K562 (cell line): ENCODE data around the gene OCA2. TPM values are rescaled to one million over a fixed set of nuclear protein-coding genes. Genes with fewer than 3 reads are reported as not detected.

Experiments used
- ATAC-seq: fragments of 200-7000 bp; cut with Tn5 transposase; 3 replicates; pipeline ENCODE4 v1.9.1; 2020; ENCODE audit warnings: moderate library complexity
- BruUV-seq: library from RNA; stranded (reverse); fragments of 400-500 nt; replicated peaks from 2 replicates; lab custom pipeline; 2021; lab: Mats Ljungman, UMichigan
- CTCF ChIA-PET: fragments of 300-600 bp; formaldehyde crosslinking; extraction: SDS; loops from one replicate; lab custom pipeline; 2021; ENCODE audit warnings: low intra/inter-chr PET ratio; lab: Yijun Ruan, JAX
- POLR2A ChIA-PET: fragments of 300-600, 350-650 bp; sonication (Branson Sonifier 250); formaldehyde crosslinking; extraction: SDS; loops from one replicate; lab custom pipeline; 2021; ENCODE audit warnings: antibody characterized with exemption, inconsistent platforms; lab: Yijun Ruan, JAX
- DNase-seq, 4 experiments: peaks; one replicate each; pipeline versions ENCODE4 v3.0.0 to v3.0.0-alpha.2; 2011 to 2018; ENCODE audit warnings: low spot score in 3 of 4, mixed read lengths in 3 of 4; ENCODE audit errors: extremely low read depth in 1 of 4
- FAIRE-seq: peaks from 2 replicates; lab custom pipeline; 2011; peaks lifted over from hg19 to GRCh38; lab: Jason Lieb, UNC
- H2AFZ ChIP-seq: 2 replicates; pipeline ENCODE4 v1.6.0; 2011; ENCODE audit warnings: low read depth, low read length, control low read depth, inconsistent platforms
- H3K27ac ChIP-seq: fragments of 200-600 bp; 3 replicates; pipeline ENCODE4 v1.8.0; 2011; ENCODE audit warnings: low read depth, mild to moderate bottlenecking, control low read depth, inconsistent platforms, low read length, moderate library complexity, mixed read lengths; ENCODE audit errors: extremely low read depth
- H3K27me3 ChIP-seq, 2 experiments: fragments of 300-600 bp in 1 of 2; 2 replicates in 1 of 2; 3 replicates in 1 of 2; pipeline versions ENCODE4 v1.6.0 to v1.8.0; 2011; ENCODE audit warnings: inconsistent platforms in 2 of 2, low read length in 2 of 2, mild to moderate bottlenecking in 1 of 2, mixed read lengths in 1 of 2, moderate library complexity in 1 of 2; ENCODE audit not compliant: control insufficient read depth in 2 of 2, insufficient read depth in 2 of 2
- H3K36me3 ChIP-seq: fragments of 300-600 bp; 3 replicates; pipeline ENCODE4 v1.8.0; 2011; ENCODE audit warnings: mild to moderate bottlenecking, low read length, inconsistent platforms; ENCODE audit not compliant: control insufficient read depth, insufficient read depth
- H3K4me1 ChIP-seq, 2 experiments: fragments of 200-600 bp in 1 of 2; replicated peaks in 1 of 2; 2 replicates in 1 of 2; 3 replicates in 1 of 2; pipeline versions ENCODE4 v1.5.1 to v1.8.0; 2011; ENCODE audit warnings: inconsistent platforms in 2 of 2, low read length in 2 of 2, mild to moderate bottlenecking in 1 of 2, mixed read lengths in 1 of 2, moderate library complexity in 1 of 2; ENCODE audit not compliant: control insufficient read depth in 2 of 2, insufficient read depth in 2 of 2
- H3K4me2 ChIP-seq: 2 replicates; pipeline ENCODE4 v1.6.1; 2011; ENCODE audit warnings: low read length, control low read depth, inconsistent platforms, mixed read lengths; ENCODE audit not compliant: insufficient read depth
- H3K4me3 ChIP-seq: fragments of 200-600 bp; sonication (generic), shearing (Covaris generic); 2 replicates; pipeline ENCODE4 v1.5.1; 2016; ENCODE audit warnings: control low read depth, inconsistent platforms
- H3K79me2 ChIP-seq: fragments of 200-600 bp; 3 replicates; pipeline ENCODE4 v1.8.0; 2011; ENCODE audit warnings: low read length, inconsistent platforms; ENCODE audit not compliant: control insufficient read depth, insufficient read depth
- H3K9ac ChIP-seq, 2 experiments: 2 replicates each; pipeline versions ENCODE4 v1.6.0 to v1.6.1; 2011; ENCODE audit warnings: low read depth in 2 of 2, low read length in 2 of 2, control low read depth in 1 of 2, inconsistent platforms in 1 of 2, mild to moderate bottlenecking in 1 of 2, mixed read lengths in 1 of 2; ENCODE audit not compliant: insufficient read depth in 1 of 2
- H3K9me1 ChIP-seq: one replicate; pipeline ENCODE4 v1.6.0; 2011; ENCODE audit warnings: inconsistent platforms, mild to moderate bottlenecking, low read length, moderate library complexity; ENCODE audit not compliant: control insufficient read depth, insufficient read depth
- H3K9me3 ChIP-seq: replicated peaks from 2 replicates; pipeline ENCODE4 v1.5.1; 2011; ENCODE audit warnings: low read depth, low read length, inconsistent platforms; ENCODE audit not compliant: control insufficient read depth, insufficient read depth
- H4K20me1 ChIP-seq: replicated peaks from 2 replicates; pipeline ENCODE4 v1.6.1; 2011; ENCODE audit warnings: low read length, inconsistent platforms, mixed read lengths; ENCODE audit not compliant: control insufficient read depth, insufficient read depth
- ATF7 ChIP-seq: fragments of 450-650 bp; IDR thresholded peaks from 2 replicates; pipeline ENCODE4 v1.7.1; 2014; ENCODE audit warnings: mild to moderate bottlenecking, moderate library complexity
- PRMT5 ChIP-seq: sonication (generic); formaldehyde crosslinking; IDR thresholded peaks from 2 replicates; pipeline ENCODE4 v1.5.0; 2020; ENCODE audit warnings: missing genetic modification reagents
- RB1 ChIP-seq: fragments of 450-650 bp; IDR thresholded peaks from 2 replicates; pipeline ENCODE4 v1.6.1; 2017; ENCODE audit warnings: low read depth, mild to moderate bottlenecking
- ZBTB40 ChIP-seq, 2 experiments: fragments of 450-650 bp in 1 of 2; sonication (generic) in 1 of 2; formaldehyde crosslinking in 1 of 2; IDR thresholded peaks; 2 replicates each; pipeline versions ENCODE4 v1.7.1 to v1.9.0; 2016 to 2022; ENCODE audit warnings: inconsistent platforms in 1 of 2, mild to moderate bottlenecking in 1 of 2, missing genetic modification reagents in 1 of 2
- ZNF274 ChIP-seq: IDR thresholded peaks from 2 replicates; pipeline ENCODE4 v1.6.1; 2011; ENCODE audit warnings: low read depth, mild to moderate bottlenecking, low read length, moderate library complexity, borderline replicate concordance
- WGBS: fragments of 100-300 bp; shearing (Covaris generic); methylation state at CpG from one replicate; pipeline ENCODE4 v1.1.6; 2016; ENCODE audit warnings: low coverage, mixed read lengths; ENCODE audit not compliant: insufficient coverage; ENCODE audit errors: missing lambda C conversion rate; 5-methylcytosine and 5-hydroxymethylcytosine counted together
- in situ Hi-C: fragments of 300-500 bp; cut with MboI; formaldehyde crosslinking; loops from 4 replicates; pipeline ENCODE4 v1.15.0; 2018; ENCODE audit warnings: inconsistent platforms, mixed read lengths
- intact Hi-C: fragments of 100-400 bp; cut with micrococcal nuclease; formaldehyde crosslinking; loops from 2 replicates; pipeline ENCODE4 v1.14.2; 2022
- polyA plus RNA-seq, 8 experiments: library from polyadenylated mRNA; depleted of rRNA in 4 of 8; stranded (reverse) in 5 of 8; unstranded in 3 of 8; fragments of >200 nt; fragmentation: Nextera tagmentation in 2 of 8; fragmentation: Illumina TruSeq in 1 of 8; extraction: Ambion mirVana in 2 of 8; extraction: Trizol in 1 of 8; gene quantifications; 2 replicates each; pipeline versions ENCODE4 v1.2.1 to v1.2.3, GENCODE V29; 2011 to 2014; ENCODE audit warnings: inconsistent platforms in 1 of 8, missing spikeins in 1 of 8
- total RNA-seq, 7 experiments: library from RNA; depleted of rRNA in 6 of 7; stranded (reverse); fragments of >200 nt in 6 of 7; fragmentation: Illumina TruSeq in 2 of 7; extraction: Trizol in 2 of 7; gene quantifications; 2 replicates each; pipeline versions ENCODE4 v1.2.1 to v1.2.3, GENCODE V29; 2011 to 2021; ENCODE audit warnings: low replicate concordance in 1 of 7
- TF ChIP-seq, protein P1 (sequence below): fragments of 250-450 bp; sonication (Bioruptor Pico); IDR thresholded peaks from 2 replicates; pipeline ENCODE4 v1.4.0; 2020; ENCODE audit warnings: mild to moderate bottlenecking, moderate library complexity

Gene OCA2
- total and polyA plus RNA-seq, 9 of the 15 experiments (the other 6 are each of a cell fraction or from before 2014, with no cell fraction given): 0.07 to 0.59 (median 0.17) TPM; not detected in 1

GRCh38 chr15:27851858-27852210 is 247.3 kb downstream of the OCA2 start:
- H3K9me1 ChIP-seq: no peaks in the 10 kb centered on the region
- 2% methylated on average over 4 of the region's 4 CpGs for WGBS
- FAIRE-seq (no peak), DNase-seq (no peak), ATAC-seq (no peak)
- no peak overlapping the region for H3K27ac ChIP-seq
- no peak overlapping the region for H3K4me2 ChIP-seq
- H4K20me1 ChIP-seq: no peaks in the 10 kb centered on the region
- CTCF ChIA-PET: no interaction called here
- peaks cover 0 to 22% of the 10 kb centered on the region in 2 experiments; a peak in 1 of 5 replicates for H3K27me3 ChIP-seq
- in situ Hi-C loops: no loop called here
- H3K36me3 ChIP-seq: no peaks in the 10 kb centered on the region
- H3K4me3 ChIP-seq: no peak overlapping the region
- no peaks in the 10 kb centered on the region for H3K4me1 ChIP-seq
- no peak overlapping the region for H2AFZ ChIP-seq
- POLR2A ChIA-PET: no interaction called here
- no peaks in the 10 kb centered on the region for H3K79me2 ChIP-seq
- no TSS peak for BruUV-seq
- intact Hi-C loops: no loop called here
- H3K9me3 ChIP-seq: no peaks in the 10 kb centered on the region
- no peak overlapping the region for H3K9ac ChIP-seq
- TF ChIP-seq PRMT5 (CRISPR knock-in tag) (no peak), ZBTB40 (IDR thresholded peaks at IDR 0.05) (no peak), ZBTB40 (CRISPR knock-in tag; IDR thresholded peaks at IDR 0.05) (no peak), ATF7 (no peak), RB1 (no peak), ZNF274 (no peak)
- TF ChIP-seq, protein P1, sequence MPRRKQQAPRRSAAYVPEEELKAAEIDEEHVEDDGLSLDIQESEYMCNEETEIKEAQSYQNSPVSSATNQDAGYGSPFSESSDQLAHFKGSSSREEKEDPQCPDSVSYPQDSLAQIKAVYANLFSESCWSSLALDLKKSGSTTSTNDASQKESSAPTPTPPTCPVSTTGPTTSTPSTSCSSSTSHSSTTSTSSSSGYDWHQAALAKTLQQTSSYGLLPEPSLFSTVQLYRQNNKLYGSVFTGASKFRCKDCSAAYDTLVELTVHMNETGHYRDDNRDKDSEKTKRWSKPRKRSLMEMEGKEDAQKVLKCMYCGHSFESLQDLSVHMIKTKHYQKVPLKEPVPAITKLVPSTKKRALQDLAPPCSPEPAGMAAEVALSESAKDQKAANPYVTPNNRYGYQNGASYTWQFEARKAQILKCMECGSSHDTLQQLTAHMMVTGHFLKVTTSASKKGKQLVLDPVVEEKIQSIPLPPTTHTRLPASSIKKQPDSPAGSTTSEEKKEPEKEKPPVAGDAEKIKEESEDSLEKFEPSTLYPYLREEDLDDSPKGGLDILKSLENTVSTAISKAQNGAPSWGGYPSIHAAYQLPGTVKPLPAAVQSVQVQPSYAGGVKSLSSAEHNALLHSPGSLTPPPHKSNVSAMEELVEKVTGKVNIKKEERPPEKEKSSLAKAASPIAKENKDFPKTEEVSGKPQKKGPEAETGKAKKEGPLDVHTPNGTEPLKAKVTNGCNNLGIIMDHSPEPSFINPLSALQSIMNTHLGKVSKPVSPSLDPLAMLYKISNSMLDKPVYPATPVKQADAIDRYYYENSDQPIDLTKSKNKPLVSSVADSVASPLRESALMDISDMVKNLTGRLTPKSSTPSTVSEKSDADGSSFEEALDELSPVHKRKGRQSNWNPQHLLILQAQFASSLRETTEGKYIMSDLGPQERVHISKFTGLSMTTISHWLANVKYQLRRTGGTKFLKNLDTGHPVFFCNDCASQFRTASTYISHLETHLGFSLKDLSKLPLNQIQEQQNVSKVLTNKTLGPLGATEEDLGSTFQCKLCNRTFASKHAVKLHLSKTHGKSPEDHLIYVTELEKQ (CRISPR knock-in tag): no peak
